Measurements from ENCODE around the gene GALNT12. TPM values are rescaled to one million over a fixed set of nuclear protein-coding genes. Genes with fewer than 3 reads are reported as not detected.
A peak's percentile ranks its signal among the peaks of the same experiment; 100 is the strongest.

GALNT12 gene
- total RNA-seq, 2 donors from 2014 or later, result 69.6 to 145 TPM

- no peaks in the 10 kb centered on the region for H3K9me3 ChIP-seq
- DNase-seq, result no peak
- no peaks in the 10 kb centered on the region for H3K36me3 ChIP-seq
- no peak overlapping the region for H3K27ac ChIP-seq
- intact Hi-C loops (cut with DNase I), result loop anchor here (5.0 kb wide), 1 partner anchor 142 kb away; no protein-coding TSS in a partner anchor
- H3K4me3 ChIP-seq, result no peak overlapping the region
- H3K27me3 ChIP-seq, result no peaks in the 10 kb centered on the region
- no peak for TF ChIP-seq CTCF (IDR thresholded peaks at IDR 0.05)
- no peaks in the 10 kb centered on the region for H3K4me1 ChIP-seq
- no peak overlapping the region for H3K9ac ChIP-seq (ENCODE audit: low read depth in 2 of 2, low read length in 2 of 2)
Measured at GRCh38 chr9:98855592-98855991, 48.1 kb downstream of the GALNT12 start.

- no peak for DNase-seq
- Histone ChIP-seq H3K27ac (no peak overlapping the region), H3K36me3 (no peaks in the 10 kb centered on the region), H3K4me3 (no peak overlapping the region), H3K9ac (ENCODE audit: low read depth in 2 of 2, low read length in 2 of 2) (no peak overlapping the region), H3K4me1 (no peaks in the 10 kb centered on the region), H3K9me3 (no peaks in the 10 kb centered on the region), H3K27me3 (no peaks in the 10 kb centered on the region)
- intact Hi-C loops (cut with DNase I), result loop anchor here (5.0 kb wide), 1 partner anchor 140 kb away; no protein-coding TSS in a partner anchor
- TF ChIP-seq CTCF (IDR thresholded peaks at IDR 0.05), result no peak
Measured at GRCh38 chr9:98856982-98857381, 49.5 kb downstream of the GALNT12 start.

GRCh38 chr9:98859941-98860340 lies 52.5 kb downstream of the GALNT12 start:
- no peak overlapping the region for H3K4me3 ChIP-seq
- H3K4me1 ChIP-seq, result no peaks in the 10 kb centered on the region
- no peaks in the 10 kb centered on the region for H3K9me3 ChIP-seq
- no peaks in the 10 kb centered on the region for H3K27me3 ChIP-seq
- no peak overlapping the region for H3K27ac ChIP-seq
- H3K9ac ChIP-seq (ENCODE audit: low read depth in 2 of 2, low read length in 2 of 2), result no peak overlapping the region
- TF ChIP-seq CTCF (IDR thresholded peaks at IDR 0.05), result no peak
- H3K36me3 ChIP-seq, result no peaks in the 10 kb centered on the region
- intact Hi-C loops (cut with DNase I), result loop anchor here (5.0 kb wide), 1 partner anchor 137 kb away; no protein-coding TSS in a partner anchor
- DNase-seq, result no peak

GRCh38 chr9:98860871-98861293 lies 53.4 kb downstream of the GALNT12 start:
- Histone ChIP-seq H3K9ac (ENCODE audit: low read depth in 2 of 2, low read length in 2 of 2) (no peak overlapping the region), H3K4me3 (no peak overlapping the region), H3K9me3 (no peaks in the 10 kb centered on the region), H3K36me3 (no peaks in the 10 kb centered on the region), H3K27me3 (no peaks in the 10 kb centered on the region), H3K4me1 (no peaks in the 10 kb centered on the region), H3K27ac (no peak overlapping the region)
- intact Hi-C loops (cut with DNase I), result no loop called here
- DNase-seq, result peak; percentile 43
- no peak for TF ChIP-seq CTCF (IDR thresholded peaks at IDR 0.05)

GRCh38 chr9:98861781-98862504 lies 54.5 kb downstream of the GALNT12 start:
- Histone ChIP-seq H3K9me3 (no peaks in the 10 kb centered on the region), H3K9ac (ENCODE audit: low read depth in 2 of 2, low read length in 2 of 2) (no peak overlapping the region), H3K4me3 (no peak overlapping the region), H3K27ac (no peak overlapping the region), H3K4me1 (no peaks in the 10 kb centered on the region), H3K27me3 (no peaks in the 10 kb centered on the region), H3K36me3 (no peaks in the 10 kb centered on the region)
- no peak for DNase-seq
- TF ChIP-seq CTCF (IDR thresholded peaks at IDR 0.05), result no peak
- intact Hi-C loops (cut with DNase I), result no loop called here

Measured in colonic mucosa (tissue), 4 donors.